H9 (cell line): ENCODE results near the gene SESN2. TPM values are rescaled to one million over a fixed set of nuclear protein-coding genes. Genes with fewer than 3 reads are reported as not detected.

Experiments
- DNase-seq: peaks from one replicate; pipeline ENCODE4 v3.0.0-alpha.2; 2017
- H2AFZ ChIP-seq: one replicate; pipeline ENCODE4 v1.6.1; 2013; ENCODE audit warnings: mild to moderate bottlenecking, low read length, control low read depth, moderate library complexity
- H2AK5ac ChIP-seq: 2 replicates; pipeline ENCODE4 v1.6.1; 2013; ENCODE audit warnings: low read length, control low read depth, mixed read lengths; ENCODE audit not compliant: insufficient read length
- H2BK120ac ChIP-seq: one replicate; pipeline ENCODE4 v1.6.1; 2013; ENCODE audit warnings: low read depth, mild to moderate bottlenecking, low read length, control low read depth, inconsistent platforms; ENCODE audit not compliant: poor library complexity, severe bottlenecking
- H2BK12ac ChIP-seq: 2 replicates; pipeline ENCODE4 v1.6.1; 2013; ENCODE audit warnings: low read length, control low read depth, mixed read lengths, low read depth; ENCODE audit not compliant: insufficient read length
- H2BK15ac ChIP-seq: 2 replicates; pipeline ENCODE4 v1.6.1; 2013; ENCODE audit warnings: low read depth, low read length, control low read depth
- H2BK20ac ChIP-seq: one replicate; pipeline ENCODE4 v1.6.1; 2013; ENCODE audit warnings: low read depth, mild to moderate bottlenecking, low read length, control low read depth, inconsistent platforms; ENCODE audit not compliant: poor library complexity, severe bottlenecking
- H2BK5ac ChIP-seq: 2 replicates; pipeline ENCODE4 v1.6.1; 2013; ENCODE audit warnings: low read length, control low read depth, mixed read lengths; ENCODE audit not compliant: insufficient read length
- H3K14ac ChIP-seq: 2 replicates; pipeline ENCODE4 v1.6.1; 2013; ENCODE audit warnings: low read length, control low read depth; ENCODE audit not compliant: insufficient read depth
- H3K18ac ChIP-seq: 2 replicates; pipeline ENCODE4 v1.6.1; 2013; ENCODE audit warnings: low read depth, mild to moderate bottlenecking, mixed read lengths, low read length, control low read depth; ENCODE audit not compliant: insufficient read length
- H3K23ac ChIP-seq: 2 replicates; pipeline ENCODE4 v1.6.1; 2013; ENCODE audit warnings: low read length, control low read depth, mixed read lengths, low read depth; ENCODE audit not compliant: insufficient read length
- H3K23me2 ChIP-seq: 2 replicates; pipeline ENCODE4 v1.6.1; 2013; ENCODE audit warnings: low read depth, mild to moderate bottlenecking, mixed read lengths, low read length, control low read depth; ENCODE audit not compliant: insufficient read length, poor library complexity, severe bottlenecking
- H3K27ac ChIP-seq: 2 replicates; pipeline ENCODE4 v1.5.1; 2013; ENCODE audit warnings: low read length, control low read depth, mixed read lengths, low read depth; ENCODE audit not compliant: insufficient read length
- H3K27me3 ChIP-seq: 2 replicates; pipeline ENCODE4 v1.6.1; 2013; ENCODE audit warnings: low read length, control low read depth, inconsistent platforms; ENCODE audit not compliant: insufficient read depth
- H3K4ac ChIP-seq: 2 replicates; pipeline ENCODE4 v1.6.1; 2013; ENCODE audit warnings: low read depth, mild to moderate bottlenecking, control low read depth, inconsistent platforms, low read length, moderate library complexity
- H3K4me1 ChIP-seq: 2 replicates; pipeline ENCODE4 v1.6.1; 2013; ENCODE audit warnings: low read length, control low read depth, inconsistent platforms; ENCODE audit not compliant: insufficient read depth
- H3K4me2 ChIP-seq: 2 replicates; pipeline ENCODE4 v1.6.1; 2013; ENCODE audit warnings: low read length, control low read depth, mixed read lengths; ENCODE audit not compliant: insufficient read length, insufficient read depth
- H3K56ac ChIP-seq: 2 replicates; pipeline ENCODE4 v1.6.1; 2013; ENCODE audit warnings: low read depth, mild to moderate bottlenecking, mixed read lengths, low read length, control low read depth; ENCODE audit not compliant: insufficient read length
- H3K79me1 ChIP-seq: 2 replicates; pipeline ENCODE4 v1.6.1; 2013; ENCODE audit warnings: low read depth, mild to moderate bottlenecking, moderate library complexity, low read length, control low read depth, inconsistent platforms; ENCODE audit not compliant: insufficient read depth, poor library complexity, severe bottlenecking
- H3K79me2 ChIP-seq: 2 replicates; pipeline ENCODE4 v1.6.1; 2013; ENCODE audit warnings: low read length, control low read depth, inconsistent platforms; ENCODE audit not compliant: insufficient read depth
- H3K9ac ChIP-seq: 2 replicates; pipeline ENCODE4 v1.6.1; 2013; ENCODE audit warnings: low read length, control low read depth, mixed read lengths; ENCODE audit not compliant: insufficient read length; ENCODE audit errors: extremely low read depth
- H3K9me3 ChIP-seq: one replicate; pipeline ENCODE4 v1.6.1; 2013; ENCODE audit warnings: low read depth, low read length, inconsistent platforms; ENCODE audit not compliant: control insufficient read depth
- H3T11ph ChIP-seq: one replicate; pipeline ENCODE4 v1.6.1; 2013; ENCODE audit warnings: mild to moderate bottlenecking, low read length, control low read depth, inconsistent platforms
- H4K20me1 ChIP-seq: one replicate; pipeline ENCODE4 v1.6.1; 2013; ENCODE audit not compliant: control insufficient read depth, insufficient read length, insufficient read depth
- H4K5ac ChIP-seq: 2 replicates; pipeline ENCODE4 v1.6.1; 2013; ENCODE audit warnings: low read depth, mild to moderate bottlenecking, mixed read lengths, low read length, control low read depth; ENCODE audit not compliant: insufficient read length
- H4K8ac ChIP-seq: replicated peaks from 2 replicates; pipeline ENCODE4 v1.6.1; 2013; ENCODE audit warnings: low read length, control low read depth, mixed read lengths, low read depth; ENCODE audit not compliant: insufficient read length
- H4K91ac ChIP-seq: 2 replicates; pipeline ENCODE4 v1.6.1; 2013; ENCODE audit warnings: low read depth, mild to moderate bottlenecking, moderate library complexity, mixed read lengths, low read length, control low read depth; ENCODE audit not compliant: insufficient read length
- H3K27ac Mint-ChIP-seq, 3 experiments: 2 replicates in 2 of 3; 3 replicates in 1 of 3; pipeline ENCODE4 v1.8.0; 2020 to 2021; ENCODE audit warnings: mixed read lengths in 3 of 3, mild to moderate bottlenecking in 1 of 3, moderate library complexity in 1 of 3
- H3K27me3 Mint-ChIP-seq: 2 replicates; pipeline ENCODE4 v1.8.0; 2021; ENCODE audit warnings: low read depth, mild to moderate bottlenecking, moderate library complexity, mixed read lengths
- H3K36me3 Mint-ChIP-seq, 3 experiments: 2 replicates in 2 of 3; 3 replicates in 1 of 3; pipeline ENCODE4 v1.8.0; 2020 to 2021; ENCODE audit warnings: low read depth in 3 of 3, mixed read lengths in 3 of 3; ENCODE audit not compliant: insufficient read depth in 1 of 3
- H3K4me1 Mint-ChIP-seq, 2 experiments: 2 replicates each; pipeline ENCODE4 v1.8.0; 2020; ENCODE audit warnings: mixed read lengths in 2 of 2
- H3K4me3 Mint-ChIP-seq, 2 experiments: 2 replicates in 1 of 2; 3 replicates in 1 of 2; pipeline ENCODE4 v1.8.0; 2020 to 2021; ENCODE audit warnings: mild to moderate bottlenecking in 2 of 2, mixed read lengths in 2 of 2, moderate library complexity in 1 of 2
- H3K9me3 Mint-ChIP-seq, 2 experiments: 2 replicates in 1 of 2; 3 replicates in 1 of 2; pipeline ENCODE4 v1.8.0; 2020; ENCODE audit warnings: mild to moderate bottlenecking in 2 of 2, mixed read lengths in 2 of 2, moderate library complexity in 1 of 2
- CTCF ChIP-seq: fragments of 200-600 bp; sonication (generic); conservative IDR thresholded peaks from 3 replicates; pipeline ENCODE4 v1.8.0; 2021; ENCODE audit warnings: antibody characterized with exemption, mild to moderate bottlenecking
- WGBS: extraction: QIAGEN DNeasy Blood & Tissue Kit; methylation state at CpG from one replicate; pipeline ENCODE4 v1.1.7; 2013; ENCODE audit warnings: missing lambda C conversion rate, low lambda C conversion rate, mixed read lengths; ENCODE audit not compliant: insufficient read length; ENCODE audit errors: extremely low coverage; 5-methylcytosine and 5-hydroxymethylcytosine counted together
- total RNA-seq: library from RNA; stranded (reverse); gene quantifications from 2 replicates; pipeline ENCODE4 v1.2.1, GENCODE V29; 2021

Gene SESN2
- total RNA-seq, 1 experiment from 2014 or later, result 24.6 TPM

DNA sequence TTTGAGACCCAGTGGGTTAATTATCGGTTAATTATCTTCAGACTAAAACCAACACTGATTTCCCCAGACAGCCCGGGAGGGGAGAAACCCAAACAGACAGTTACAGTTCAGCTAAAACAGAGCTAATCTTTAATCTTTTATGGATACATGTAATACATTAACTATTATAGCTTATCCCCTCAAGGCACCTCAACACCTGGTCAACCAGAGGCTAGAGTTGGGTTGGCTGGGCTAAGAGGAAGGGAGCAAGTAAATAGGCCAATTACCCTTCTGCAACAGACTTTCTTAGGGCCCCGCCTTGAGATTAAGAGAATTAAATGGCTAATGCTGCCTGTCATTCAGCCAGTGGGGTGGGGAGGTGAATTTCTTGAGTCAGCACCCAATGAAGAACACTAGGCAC lies 62.9 kb downstream of the SESN2 start:
- Mint-ChIP-seq H3K27me3 (no peaks in the 10 kb centered on the region; the same call in 1 of the 2 replicates), H3K4me1 (no peaks in the 10 kb centered on the region), H3K27ac (no peak overlapping the region), H3K36me3 (no peaks in the 10 kb centered on the region), H3K4me3 (no peak overlapping the region), H3K9me3 (no peaks in the 10 kb centered on the region)
- no peaks in the 10 kb centered on the region for H3K9me3 ChIP-seq
- H3K27ac ChIP-seq, result no peak overlapping the region
- no peak overlapping the region for H4K91ac ChIP-seq
- no peak overlapping the region for H3K4ac ChIP-seq
- H4K8ac ChIP-seq, result no peak overlapping the region
- H3K27me3 ChIP-seq, result no peaks in the 10 kb centered on the region
- no peaks in the 10 kb centered on the region for H3K23me2 ChIP-seq
- no peak overlapping the region for H2BK5ac ChIP-seq
- no peaks in the 10 kb centered on the region for H3K79me2 ChIP-seq
- H2AK5ac ChIP-seq, result no peak overlapping the region
- no peaks in the 10 kb centered on the region for H4K20me1 ChIP-seq
- H3K9ac ChIP-seq, result no peak overlapping the region
- no peak overlapping the region for H2BK12ac ChIP-seq
- no peak overlapping the region for H3K4me2 ChIP-seq
- H3K23ac ChIP-seq, result no peak overlapping the region
- no peak for DNase-seq
- no peak overlapping the region for H2BK15ac ChIP-seq
- no peak overlapping the region for H3K56ac ChIP-seq
- no peaks in the 10 kb centered on the region for H3K4me1 ChIP-seq
- H2BK120ac ChIP-seq, result no peak overlapping the region
- no peak overlapping the region for H2BK20ac ChIP-seq
- H2AFZ ChIP-seq, result no peak overlapping the region
- no peaks in the 10 kb centered on the region for H3K79me1 ChIP-seq
- no peak for TF ChIP-seq CTCF
- H3K14ac ChIP-seq, result no peak overlapping the region
- H4K5ac ChIP-seq, result no peak overlapping the region
- no peak overlapping the region for H3T11ph ChIP-seq
- WGBS, result no CpG with 5 or more reads among the region's 3 CpGs
- H3K18ac ChIP-seq, result no peak overlapping the region
